HepG2 (cell line): Measurements from ENCODE around the gene THEM4. TPM values are rescaled to one million over a fixed set of nuclear protein-coding genes. Genes with fewer than 3 reads are reported as not detected.

Experiments
- ATAC-seq: fragments of 200-7000 bp; cut with Tn5 transposase; 3 replicates; pipeline ENCODE4 v1.9.1; 2020; ENCODE audit warnings: mild to moderate bottlenecking, moderate library complexity
- BruUV-seq: library from RNA; stranded (reverse); fragments of 400-500 nt; replicated peaks from 2 replicates; lab custom pipeline; 2021; lab: Mats Ljungman, UMichigan
- CTCF ChIA-PET: fragments of 300-600 bp; formaldehyde crosslinking; extraction: SDS; loops from one replicate; lab custom pipeline; 2021; ENCODE audit warnings: low total read pairs, inconsistent platforms, low intra/inter-chr PET ratio; lab: Yijun Ruan, JAX
- POLR2A ChIA-PET: fragments of 350-600 bp; sonication (Branson Sonifier 250); formaldehyde crosslinking; loops from one replicate; lab custom pipeline; 2020; ENCODE audit warnings: antibody characterized with exemption, inconsistent platforms; lab: Yijun Ruan, JAX
- DNase-seq: peaks from one replicate; pipeline ENCODE4 v3.0.0-alpha.2; 2015; ENCODE audit warnings: low spot score
- FAIRE-seq: peaks from 3 replicates; lab custom pipeline; 2011; peaks lifted over from hg19 to GRCh38; lab: Jason Lieb, UNC
- H2AFZ ChIP-seq: one replicate; pipeline ENCODE4 v1.6.1; 2011; ENCODE audit warnings: low read length, inconsistent platforms
- H3K27ac ChIP-seq: fragments of 300-600 bp; 3 replicates; pipeline ENCODE4 v1.8.0; 2011; ENCODE audit warnings: mixed run types, mild to moderate bottlenecking, mixed read lengths, low read length, inconsistent platforms; ENCODE audit not compliant: insufficient read depth; ENCODE audit errors: extremely low read length
- H3K27me3 ChIP-seq, 2 experiments: fragments of 200-600 bp in 1 of 2; 2 replicates in 1 of 2; 3 replicates in 1 of 2; pipeline versions ENCODE4 v1.6.0 to v1.8.0; 2011; ENCODE audit warnings: low read length in 2 of 2, mild to moderate bottlenecking in 2 of 2, moderate library complexity in 2 of 2, inconsistent platforms in 1 of 2; ENCODE audit not compliant: insufficient read depth in 2 of 2, control insufficient read depth in 1 of 2
- H3K36me3 ChIP-seq, 2 experiments: fragments of 200-600 bp in 1 of 2; replicated peaks in 1 of 2; 2 replicates in 1 of 2; 3 replicates in 1 of 2; pipeline versions ENCODE4 v1.5.1 to v1.8.0; 2011; ENCODE audit warnings: low read length in 2 of 2, inconsistent platforms in 1 of 2; ENCODE audit not compliant: insufficient read depth in 2 of 2, control insufficient read depth in 1 of 2
- H3K4me1 ChIP-seq: 2 replicates; pipeline ENCODE4 v1.5.1; 2012; ENCODE audit warnings: low read length, inconsistent platforms; ENCODE audit not compliant: insufficient read depth
- H3K4me2 ChIP-seq: 2 replicates; pipeline ENCODE4 v1.6.0; 2011; ENCODE audit warnings: low read depth, low read length, inconsistent platforms
- H3K4me3 ChIP-seq, 3 experiments: fragments of 200-600 bp in 1 of 3; sonication (generic), shearing (Covaris generic) in 1 of 3; replicated peaks in 1 of 3; 2 replicates each; pipeline ENCODE4 v1.5.1; 2011 to 2016; ENCODE audit warnings: low read length in 3 of 3, inconsistent platforms in 2 of 3, low read depth in 2 of 3, mild to moderate bottlenecking in 2 of 3, control low read depth in 1 of 3, mixed read lengths in 1 of 3; ENCODE audit not compliant: insufficient read depth in 1 of 3
- H3K79me2 ChIP-seq: one replicate; pipeline ENCODE4 v1.6.1; 2011; ENCODE audit warnings: low read length, inconsistent platforms; ENCODE audit not compliant: insufficient read depth
- H3K9ac ChIP-seq: 2 replicates; pipeline ENCODE4 v1.6.0; 2011; ENCODE audit warnings: mild to moderate bottlenecking, low read depth, low read length, inconsistent platforms; ENCODE audit not compliant: insufficient read depth
- H3K9me3 ChIP-seq: 2 replicates; pipeline ENCODE4 v1.5.1; 2012; ENCODE audit warnings: mild to moderate bottlenecking, low read length
- H4K20me1 ChIP-seq: 2 replicates; pipeline ENCODE4 v1.6.0; 2011; ENCODE audit warnings: inconsistent platforms, mild to moderate bottlenecking, low read length, moderate library complexity; ENCODE audit not compliant: insufficient read depth
- CEBPG ChIP-seq: IDR thresholded peaks from 2 replicates; pipeline ENCODE4 v1.6.1; 2016
- ELF3 ChIP-seq: IDR thresholded peaks from 2 replicates; pipeline ENCODE4 v1.6.1; 2016; ENCODE audit warnings: missing genetic modification reagents, missing compliant biosample characterization
- HIVEP1 ChIP-seq: sonication (generic); formaldehyde crosslinking; IDR thresholded peaks from 2 replicates; pipeline ENCODE4 v1.4.0; 2020; ENCODE audit warnings: mild to moderate bottlenecking, missing genetic modification reagents
- NCOA1 ChIP-seq: sonication (generic); formaldehyde crosslinking; IDR thresholded peaks from 2 replicates; pipeline ENCODE4 v1.9.0; 2021; ENCODE audit warnings: missing genetic modification reagents
- PHF21A ChIP-seq: sonication (generic); formaldehyde crosslinking; IDR thresholded peaks from 2 replicates; pipeline ENCODE4 v1.5.0; 2020; ENCODE audit warnings: mild to moderate bottlenecking, missing genetic modification reagents
- RFX1 ChIP-seq: fragments of 450-650 bp; IDR thresholded peaks from 2 replicates; pipeline ENCODE4 v1.6.1; 2017
- ZFP36L1 ChIP-seq: sonication (generic); formaldehyde crosslinking; IDR thresholded peaks from 2 replicates; pipeline ENCODE4 v1.8.0; 2022; ENCODE audit warnings: mild to moderate bottlenecking, missing genetic modification reagents, moderate library complexity
- ZNF17 ChIP-seq: sonication (generic); formaldehyde crosslinking; IDR thresholded peaks from 2 replicates; pipeline ENCODE4 v1.5.0; 2020; ENCODE audit warnings: mild to moderate bottlenecking, missing genetic modification reagents
- ZNF335 ChIP-seq: sonication (generic); formaldehyde crosslinking; IDR thresholded peaks from 2 replicates; pipeline ENCODE4 v1.4.0; 2020; ENCODE audit warnings: missing genetic modification reagents
- ZNF451 ChIP-seq: sonication (generic); formaldehyde crosslinking; IDR thresholded peaks from 2 replicates; pipeline ENCODE4 v1.5.0; 2020; ENCODE audit warnings: mild to moderate bottlenecking, missing genetic modification reagents
- ZNF724P ChIP-seq: sonication (generic); formaldehyde crosslinking; IDR thresholded peaks from 2 replicates; pipeline ENCODE4 v1.8.0; 2022; ENCODE audit warnings: missing genetic modification reagents, borderline replicate concordance
- ZNF782 ChIP-seq: sonication (generic); formaldehyde crosslinking; IDR thresholded peaks from 2 replicates; pipeline ENCODE4 v1.4.0; 2020; ENCODE audit warnings: missing genetic modification reagents, mild to moderate bottlenecking, borderline replicate concordance
- WGBS: methylation state at CpG from one replicate; pipeline ENCODE4 v1.1.6; 2017; ENCODE audit warnings: low lambda C conversion rate; 5-methylcytosine and 5-hydroxymethylcytosine counted together
- in situ Hi-C: cut with HindIII; loops from 2 replicates; pipeline ENCODE4 v1.10.0; 2017; ENCODE audit warnings: low pct_unique_long_range_greater_than_20kb; ENCODE audit not compliant: extremely low pct_ligation_motif_present
- intact Hi-C: fragments of 100-400 bp; cut with micrococcal nuclease; formaldehyde crosslinking; loops from one replicate; pipeline ENCODE4 v1.10.0; 2022; ENCODE audit not compliant: unreplicated experiment
- polyA plus RNA-seq, 8 experiments: library from polyadenylated mRNA; depleted of rRNA in 3 of 8; stranded (reverse) in 7 of 8; unstranded in 1 of 8; fragments of >200 nt; fragmentation: Illumina TruSeq in 4 of 8; extraction: Trizol in 4 of 8; gene quantifications; 2 replicates each; pipeline versions ENCODE4 v1.2.1 to v1.2.3, GENCODE V29; 2011 to 2016; ENCODE audit warnings: low read depth in 4 of 8, missing spikeins in 1 of 8, mixed read lengths in 1 of 8; ENCODE audit not compliant: insufficient read depth in 1 of 8
- total RNA-seq, 5 experiments: library from RNA; depleted of rRNA; stranded (reverse); fragments of >200 nt; fragmentation: Illumina TruSeq; extraction: Trizol; gene quantifications; 2 replicates each; pipeline ENCODE4 v1.2.3, GENCODE V29; 2016; ENCODE audit warnings: low read depth in 1 of 5
- TF ChIP-seq, protein P1 (sequence below), 2 experiments: sonication (generic) in 1 of 2; formaldehyde crosslinking in 1 of 2; IDR thresholded peaks; 2 replicates each; pipeline versions ENCODE4 v1.4.0 to v1.6.1; 2018 to 2020; ENCODE audit warnings: missing genetic modification reagents in 2 of 2, borderline replicate concordance in 1 of 2, low read depth in 1 of 2, mild to moderate bottlenecking in 1 of 2, missing biosample characterization in 1 of 2
- TF ChIP-seq, protein P2 (sequence below): sonication (generic); formaldehyde crosslinking; IDR thresholded peaks from 2 replicates; pipeline ENCODE4 v1.4.0; 2020; ENCODE audit warnings: mild to moderate bottlenecking, missing genetic modification reagents
- TF ChIP-seq, protein P3 (sequence below): sonication (generic); formaldehyde crosslinking; IDR thresholded peaks from 2 replicates; pipeline ENCODE4 v1.5.0; 2020; ENCODE audit warnings: mild to moderate bottlenecking, missing genetic modification reagents
- TF ChIP-seq, protein P4 (sequence below): sonication (generic); formaldehyde crosslinking; IDR thresholded peaks from 2 replicates; pipeline ENCODE4 v1.9.0; 2022; ENCODE audit warnings: missing genetic modification reagents, mild to moderate bottlenecking, borderline replicate concordance

Gene THEM4
- total and polyA plus RNA-seq, 2 of the 13 experiments (the other 11 are each of a cell fraction or from before 2014, with no cell fraction given): 10.9 to 13.9 TPM

DNA sequence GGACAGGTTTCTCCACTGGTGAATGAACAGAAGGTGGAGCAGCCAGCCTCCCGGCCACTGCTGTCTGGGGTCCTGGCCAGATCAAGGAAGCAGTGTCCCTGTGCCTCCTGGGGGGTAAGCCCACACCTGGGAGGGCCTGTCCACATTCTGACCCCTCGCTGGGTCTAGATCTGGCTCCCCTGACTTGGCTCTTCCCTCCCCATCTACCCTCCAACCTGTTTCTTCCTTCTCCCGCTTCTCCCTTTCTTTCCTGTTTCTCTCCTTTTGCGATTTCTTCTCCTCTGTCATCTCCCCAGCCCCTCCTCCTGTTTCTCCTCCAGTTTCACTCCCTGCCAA lies 78.1 kb downstream of the THEM4 start (continued):
- TF ChIP-seq, protein P1, sequence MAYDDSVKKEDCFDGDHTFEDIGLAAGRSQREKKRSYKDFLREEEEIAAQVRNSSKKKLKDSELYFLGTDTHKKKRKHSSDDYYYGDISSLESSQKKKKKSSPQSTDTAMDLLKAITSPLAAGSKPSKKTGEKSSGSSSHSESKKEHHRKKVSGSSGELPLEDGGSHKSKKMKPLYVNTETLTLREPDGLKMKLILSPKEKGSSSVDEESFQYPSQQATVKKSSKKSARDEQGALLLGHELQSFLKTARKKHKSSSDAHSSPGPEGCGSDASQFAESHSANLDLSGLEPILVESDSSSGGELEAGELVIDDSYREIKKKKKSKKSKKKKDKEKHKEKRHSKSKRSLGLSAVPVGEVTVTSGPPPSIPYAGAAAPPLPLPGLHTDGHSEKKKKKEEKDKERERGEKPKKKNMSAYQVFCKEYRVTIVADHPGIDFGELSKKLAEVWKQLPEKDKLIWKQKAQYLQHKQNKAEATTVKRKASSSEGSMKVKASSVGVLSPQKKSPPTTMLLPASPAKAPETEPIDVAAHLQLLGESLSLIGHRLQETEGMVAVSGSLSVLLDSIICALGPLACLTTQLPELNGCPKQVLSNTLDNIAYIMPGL (CRISPR knock-in tag; IDR thresholded peaks at IDR 0.05; ENCODE audit: borderline replicate concordance in 1 of 2, low read depth in 1 of 2): 0 out of 4 replicates have a peak, but pooled peaks of 1 of the 2 experiments have one; percentile 12
- TF ChIP-seq ZFP36L1 (CRISPR knock-in tag) (0 out of 2 replicates have a peak, but pooled peaks have one; percentile 8), ZNF17 (CRISPR knock-in tag) (no peak), ZNF724P (CRISPR knock-in tag) (0 out of 2 replicates have a peak, but pooled peaks have one; percentile 56), HIVEP1 (CRISPR knock-in tag) (0 out of 2 replicates have a peak, but pooled peaks have one; percentile 8), ZNF451 (CRISPR knock-in tag) (peak; percentile 8; the same call in 1 of the 2 replicates)

DNA sequence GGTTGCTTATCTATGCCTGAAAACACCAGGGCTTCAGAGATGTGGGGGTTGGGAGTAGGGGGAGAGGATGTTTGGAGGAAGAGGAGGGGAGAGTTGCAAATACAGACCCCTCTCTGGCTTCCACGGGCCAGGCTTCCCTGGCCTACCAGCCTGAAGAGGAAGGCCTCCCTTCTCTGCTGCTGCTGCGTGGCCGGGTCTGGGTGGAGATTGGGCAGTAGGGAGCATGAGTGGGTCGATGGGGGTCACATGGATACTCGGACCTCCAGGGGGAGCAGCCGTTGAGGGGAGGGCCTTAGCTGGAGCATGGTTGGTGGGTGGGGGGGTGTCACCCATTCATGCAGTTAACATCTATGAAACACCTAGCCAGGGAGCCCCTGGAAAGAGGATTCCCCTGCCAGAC lies 79.3 kb downstream of the THEM4 start:
- no peak overlapping the region for H3K9ac ChIP-seq
- no peaks in the 10 kb centered on the region for H3K36me3 ChIP-seq
- H3K4me1 ChIP-seq: peaks cover 52% of the 10 kb centered on the region
- no peak overlapping the region for H2AFZ ChIP-seq
- DNase-seq (no peak), ATAC-seq (no peak), FAIRE-seq (no peak)
- in situ Hi-C loops (loop anchor here (10.0 kb wide), 2 partner anchors 115 to 235 kb away; partner anchors contain the start of gene CELF3), intact Hi-C loops (loop anchor here (5.0 to 10.0 kb wide), 4 partner anchors 38 to 385 kb away; partner anchors contain the start of genes MRPL9, TDRKH and TUFT1)
- ChIA-PET POLR2A (interaction anchor here (0.6 to 2.0 kb wide), 6 partner anchors 10 to 325 kb away, joined by 3 to 10 read pairs (median 3); partner anchors contain the start of genes C2CD4D and S100A11), CTCF (no interaction called here)
- peak overlapping the region; percentile 100 for H3K4me2 ChIP-seq
- no peak overlapping the region for H3K27ac ChIP-seq
- H3K79me2 ChIP-seq: no peaks in the 10 kb centered on the region
- H3K9me3 ChIP-seq: no peaks in the 10 kb centered on the region
- no peaks in the 10 kb centered on the region; a peak in 2 of 5 replicates for H3K27me3 ChIP-seq
- no TSS peak for BruUV-seq
- no peaks in the 10 kb centered on the region for H4K20me1 ChIP-seq
- H3K4me3 ChIP-seq: no peak overlapping the region
- 82% methylated on average over 3 of the region's 6 CpGs for WGBS
- TF ChIP-seq, protein P2, sequence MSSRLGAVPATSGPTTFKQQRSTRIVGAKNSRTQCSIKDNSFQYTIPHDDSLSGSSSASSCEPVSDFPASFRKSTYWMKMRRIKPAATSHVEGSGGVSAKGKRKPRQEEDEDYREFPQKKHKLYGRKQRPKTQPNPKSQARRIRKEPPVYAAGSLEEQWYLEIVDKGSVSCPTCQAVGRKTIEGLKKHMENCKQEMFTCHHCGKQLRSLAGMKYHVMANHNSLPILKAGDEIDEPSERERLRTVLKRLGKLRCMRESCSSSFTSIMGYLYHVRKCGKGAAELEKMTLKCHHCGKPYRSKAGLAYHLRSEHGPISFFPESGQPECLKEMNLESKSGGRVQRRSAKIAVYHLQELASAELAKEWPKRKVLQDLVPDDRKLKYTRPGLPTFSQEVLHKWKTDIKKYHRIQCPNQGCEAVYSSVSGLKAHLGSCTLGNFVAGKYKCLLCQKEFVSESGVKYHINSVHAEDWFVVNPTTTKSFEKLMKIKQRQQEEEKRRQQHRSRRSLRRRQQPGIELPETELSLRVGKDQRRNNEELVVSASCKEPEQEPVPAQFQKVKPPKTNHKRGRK (CRISPR knock-in tag): no peak
- no peak for TF ChIP-seq PHF21A
- TF ChIP-seq ZNF335 (CRISPR knock-in tag): no peak
- TF ChIP-seq, protein P3, sequence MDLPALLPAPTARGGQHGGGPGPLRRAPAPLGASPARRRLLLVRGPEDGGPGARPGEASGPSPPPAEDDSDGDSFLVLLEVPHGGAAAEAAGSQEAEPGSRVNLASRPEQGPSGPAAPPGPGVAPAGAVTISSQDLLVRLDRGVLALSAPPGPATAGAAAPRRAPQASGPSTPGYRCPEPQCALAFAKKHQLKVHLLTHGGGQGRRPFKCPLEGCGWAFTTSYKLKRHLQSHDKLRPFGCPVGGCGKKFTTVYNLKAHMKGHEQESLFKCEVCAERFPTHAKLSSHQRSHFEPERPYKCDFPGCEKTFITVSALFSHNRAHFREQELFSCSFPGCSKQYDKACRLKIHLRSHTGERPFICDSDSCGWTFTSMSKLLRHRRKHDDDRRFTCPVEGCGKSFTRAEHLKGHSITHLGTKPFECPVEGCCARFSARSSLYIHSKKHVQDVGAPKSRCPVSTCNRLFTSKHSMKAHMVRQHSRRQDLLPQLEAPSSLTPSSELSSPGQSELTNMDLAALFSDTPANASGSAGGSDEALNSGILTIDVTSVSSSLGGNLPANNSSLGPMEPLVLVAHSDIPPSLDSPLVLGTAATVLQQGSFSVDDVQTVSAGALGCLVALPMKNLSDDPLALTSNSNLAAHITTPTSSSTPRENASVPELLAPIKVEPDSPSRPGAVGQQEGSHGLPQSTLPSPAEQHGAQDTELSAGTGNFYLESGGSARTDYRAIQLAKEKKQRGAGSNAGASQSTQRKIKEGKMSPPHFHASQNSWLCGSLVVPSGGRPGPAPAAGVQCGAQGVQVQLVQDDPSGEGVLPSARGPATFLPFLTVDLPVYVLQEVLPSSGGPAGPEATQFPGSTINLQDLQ: no peak
- no peak for TF ChIP-seq CEBPG
- TF ChIP-seq ZNF782 (CRISPR knock-in tag): no peak
- TF ChIP-seq NCOA1: no peak
- no peak for TF ChIP-seq RFX1
- TF ChIP-seq, protein P4, sequence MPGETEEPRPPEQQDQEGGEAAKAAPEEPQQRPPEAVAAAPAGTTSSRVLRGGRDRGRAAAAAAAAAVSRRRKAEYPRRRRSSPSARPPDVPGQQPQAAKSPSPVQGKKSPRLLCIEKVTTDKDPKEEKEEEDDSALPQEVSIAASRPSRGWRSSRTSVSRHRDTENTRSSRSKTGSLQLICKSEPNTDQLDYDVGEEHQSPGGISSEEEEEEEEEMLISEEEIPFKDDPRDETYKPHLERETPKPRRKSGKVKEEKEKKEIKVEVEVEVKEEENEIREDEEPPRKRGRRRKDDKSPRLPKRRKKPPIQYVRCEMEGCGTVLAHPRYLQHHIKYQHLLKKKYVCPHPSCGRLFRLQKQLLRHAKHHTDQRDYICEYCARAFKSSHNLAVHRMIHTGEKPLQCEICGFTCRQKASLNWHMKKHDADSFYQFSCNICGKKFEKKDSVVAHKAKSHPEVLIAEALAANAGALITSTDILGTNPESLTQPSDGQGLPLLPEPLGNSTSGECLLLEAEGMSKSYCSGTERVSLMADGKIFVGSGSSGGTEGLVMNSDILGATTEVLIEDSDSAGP: no peak
- TF ChIP-seq ELF3 (CRISPR knock-in tag): no peak
